Activated CD8-positive, alpha-beta memory T cell treated with anti-CD3 and anti-CD28 coated beads for 48 hours (primary cell): ENCODE data around the gene C19orf47.

Source experiments
- DNase-seq, 3 experiments: peaks; one replicate each; pipeline ENCODE4 v3.0.0-alpha.2; 2020; ENCODE audit warnings: low read depth in 2 of 3, low spot score in 2 of 3

C19orf47 gene

GRCh38 chr19:40283414-40284250, 64.6 kb downstream of the C19orf47 start:
- no peak for DNase-seq

DNA sequence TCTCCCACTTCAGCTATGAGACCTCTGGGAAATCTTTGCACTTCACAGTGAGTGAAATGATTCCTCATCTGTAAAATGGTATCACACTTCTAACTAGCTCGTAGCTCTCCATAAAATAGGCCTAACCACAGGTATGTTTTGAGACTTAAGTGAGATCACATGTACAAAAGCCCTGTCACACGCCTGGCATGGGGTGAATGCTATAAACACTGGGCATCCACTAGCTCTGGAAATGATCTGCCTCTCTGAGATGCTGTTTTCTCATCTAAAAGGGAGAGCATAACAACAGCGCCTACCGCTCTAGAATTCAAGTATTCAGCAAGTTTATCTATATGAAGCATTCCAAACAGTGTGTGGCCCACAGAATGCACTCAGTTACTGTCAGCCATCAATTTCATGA, 65.3 kb downstream of the C19orf47 start:
- DNase-seq: no peak

GRCh38 chr19:40282209-40282580, 66.0 kb downstream of the C19orf47 start:
- no peak for DNase-seq

GRCh38 chr19:40281381-40282208, 66.6 kb downstream of the C19orf47 start:
- no peak for DNase-seq

DNA sequence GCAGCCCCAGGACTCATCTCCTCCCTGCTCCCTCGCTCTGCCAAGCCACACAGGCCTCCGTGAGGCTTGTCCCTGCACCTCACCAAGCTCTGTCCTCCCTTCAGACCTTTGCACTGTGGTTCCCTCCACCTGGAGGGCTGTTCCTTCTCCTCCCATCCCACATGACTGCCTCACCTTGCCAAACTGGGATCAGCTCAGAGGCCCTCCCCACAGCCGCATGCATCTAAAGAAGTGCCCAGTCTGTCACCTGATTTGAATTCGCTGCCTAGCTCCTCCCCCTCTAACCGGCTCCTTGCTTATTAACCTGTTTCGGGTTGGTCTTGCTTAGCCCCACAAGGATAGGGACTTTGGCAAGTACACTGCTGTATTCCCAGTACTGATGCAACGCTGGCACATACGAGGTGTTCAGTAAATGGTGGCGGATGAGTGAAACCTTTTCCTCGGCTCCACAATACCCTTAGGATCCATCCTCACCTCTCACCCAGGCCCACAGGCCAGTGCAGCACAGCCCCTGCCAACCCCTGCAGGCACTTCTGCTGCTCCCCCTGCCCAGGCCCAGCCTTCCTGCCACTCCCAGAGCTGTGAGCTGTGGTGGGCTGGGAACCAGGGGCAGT, 67.5 kb downstream of the C19orf47 start:
- DNase-seq: no peak

- DNase-seq: peak in 1 of 3 experiments; percentile 9
Measured at GRCh38 chr19:40279761-40280607, 68.2 kb downstream of the C19orf47 start.

DNA sequence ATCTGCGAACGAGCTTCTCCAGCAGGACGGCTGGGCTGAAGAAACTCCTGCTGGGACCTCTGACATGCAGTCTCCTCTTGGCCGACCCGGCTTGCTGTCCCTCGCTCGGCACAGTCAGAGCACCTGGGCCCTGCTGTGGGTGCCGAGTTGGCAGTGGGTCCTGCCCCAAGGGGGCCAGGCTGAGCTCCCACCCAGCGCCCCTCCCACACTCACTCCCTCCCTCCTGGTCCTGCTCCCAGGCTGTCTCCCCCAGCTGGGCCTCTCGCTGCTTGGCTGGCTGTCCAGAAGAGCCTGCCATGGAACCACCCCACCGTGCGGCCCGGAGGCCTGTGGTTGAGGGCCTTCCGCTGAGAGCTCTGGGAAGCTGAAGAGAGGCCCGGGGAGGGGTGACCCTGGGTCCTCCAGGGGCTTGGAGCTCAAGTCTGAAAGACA, 69.1 kb downstream of the C19orf47 start:
- DNase-seq: no peak

DNA sequence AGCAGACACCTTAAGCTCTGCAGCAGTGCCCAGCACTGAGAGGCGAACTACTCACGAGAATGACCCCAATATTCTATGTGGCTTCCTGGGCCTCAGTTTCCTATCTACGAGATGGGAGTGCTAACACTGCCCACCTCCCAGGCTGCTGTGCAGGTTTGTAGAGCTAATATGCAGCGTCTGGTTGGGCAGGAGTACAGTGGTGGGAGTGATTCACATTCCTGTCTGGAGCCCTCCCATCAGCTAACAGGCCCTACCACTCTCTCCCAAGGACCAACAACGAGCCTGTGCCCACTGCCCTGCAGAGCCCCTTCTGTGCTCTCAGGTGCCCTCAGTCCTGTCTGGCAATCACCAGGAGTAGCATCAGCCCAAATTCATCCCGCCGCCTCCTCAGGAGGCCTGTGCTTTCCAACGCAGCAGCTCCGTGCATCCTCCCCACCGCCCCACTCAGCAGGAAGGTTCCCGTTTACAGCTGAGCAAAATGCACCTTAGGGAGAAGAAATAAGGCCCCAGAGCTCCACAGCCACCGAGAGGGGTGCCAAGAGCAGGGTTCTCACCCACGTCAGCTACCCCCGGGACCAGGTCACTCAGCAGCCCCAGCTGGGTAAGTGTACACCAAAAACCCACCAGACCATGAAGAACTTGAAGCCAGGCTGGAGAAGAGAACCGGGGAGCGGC, 69.7 kb downstream of the C19orf47 start:
- no peak for DNase-seq

DNA sequence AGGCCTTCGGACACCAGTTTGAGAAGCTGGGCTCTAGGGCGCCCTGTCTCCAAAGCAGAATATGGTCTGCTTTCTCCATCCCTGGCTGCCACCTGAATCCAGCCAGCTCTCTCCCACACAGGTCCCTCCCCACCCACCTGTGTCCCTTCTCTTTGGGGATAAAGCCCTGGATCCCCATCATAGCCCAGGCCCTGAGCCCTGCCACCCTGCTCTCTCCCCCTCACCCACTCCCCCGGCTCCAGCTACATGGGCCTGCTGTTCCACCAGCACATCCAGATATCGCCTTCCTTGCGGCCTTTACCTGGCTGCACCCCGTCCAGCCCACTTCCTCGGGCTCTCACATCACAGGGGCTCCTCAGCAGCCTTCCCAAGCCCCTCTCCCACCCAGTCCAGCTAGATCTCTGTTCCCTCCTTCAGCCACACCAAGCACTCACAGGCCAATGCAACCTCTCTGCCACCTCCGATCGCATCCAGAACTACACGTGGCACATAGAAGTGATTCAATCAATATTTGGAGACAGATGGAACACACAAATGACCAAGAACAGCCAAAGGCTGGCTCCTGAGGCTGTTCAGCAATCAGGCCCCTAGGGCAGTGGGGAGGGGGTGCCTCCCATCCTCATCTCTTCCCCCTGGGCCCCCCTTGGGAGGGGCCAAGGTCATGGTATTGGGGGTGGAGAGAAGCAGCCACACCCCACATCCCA, 70.7 kb downstream of the C19orf47 start:
- DNase-seq: no peak

- no peak for DNase-seq
Measured at GRCh38 chr19:40274585-40275544, 73.3 kb downstream of the C19orf47 start.

DNA sequence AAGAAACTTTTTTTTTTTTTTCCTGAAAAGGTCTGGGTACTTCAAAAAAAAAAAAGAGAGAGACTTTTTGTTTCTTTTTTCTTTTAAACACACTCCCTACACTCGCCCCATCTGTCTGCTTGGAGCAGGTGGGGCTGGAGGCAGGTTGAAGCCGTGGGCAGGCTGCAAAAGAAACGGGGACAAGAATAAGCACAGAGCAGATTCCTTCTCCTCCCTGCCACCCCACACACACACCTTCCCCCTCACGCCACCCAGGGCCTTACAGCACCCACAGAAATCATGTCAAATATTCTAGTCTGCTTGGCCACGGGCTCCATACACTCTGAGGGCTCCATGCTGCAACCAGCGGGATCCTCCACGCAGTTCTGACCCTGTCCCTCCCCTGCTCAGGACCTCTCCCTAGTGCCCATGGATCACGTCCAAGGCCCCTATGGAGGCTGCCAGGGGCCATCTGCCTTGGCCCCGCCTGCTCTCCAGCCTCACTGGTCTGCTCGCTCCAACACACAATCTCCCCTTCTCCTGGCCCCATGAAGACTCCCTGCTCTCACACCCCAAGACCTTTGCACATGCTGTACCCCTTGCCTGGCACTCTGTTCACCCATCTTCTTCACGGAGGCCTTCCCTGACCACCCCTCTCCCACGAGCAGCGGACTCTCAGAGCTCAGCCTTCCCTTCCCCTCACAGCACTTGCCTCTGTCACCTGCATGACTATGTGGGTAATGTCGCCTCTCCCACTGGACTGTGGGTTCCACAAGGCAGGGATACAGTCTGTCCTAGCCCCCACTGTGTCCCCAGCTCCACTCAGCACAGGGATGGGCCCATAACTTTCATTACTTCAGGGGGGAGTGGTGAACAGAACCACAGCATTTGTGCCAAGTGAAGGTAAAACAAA, 74.5 kb downstream of the C19orf47 start:
- no peak for DNase-seq

- no peak for DNase-seq
Measured at GRCh38 chr19:40272261-40272660, 75.9 kb downstream of the C19orf47 start.

DNA sequence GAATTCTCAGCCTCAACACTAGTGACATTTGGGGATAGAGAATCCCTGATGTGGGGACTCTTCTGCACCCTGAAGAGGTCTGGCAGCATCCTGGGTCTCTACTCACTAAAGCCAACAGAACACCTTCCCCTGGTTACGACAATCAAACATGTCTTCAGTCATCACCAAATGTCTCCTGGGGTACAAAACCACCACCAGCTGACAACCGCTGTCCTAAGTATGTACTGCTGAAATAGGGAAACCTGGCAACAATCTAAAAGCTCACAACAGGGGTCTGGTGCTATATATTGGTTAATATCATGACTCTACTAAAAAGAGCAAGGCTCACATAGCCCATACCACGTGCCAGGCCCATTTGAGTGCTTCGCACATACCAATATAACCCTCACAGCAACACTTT, 76.5 kb downstream of the C19orf47 start:
- no peak for DNase-seq

GRCh38 chr19:40270362-40271089, 77.7 kb downstream of the C19orf47 start:
- no peak for DNase-seq
